ENCODE measurements around the gene C19orf25. TPM values are rescaled to one million over a fixed set of nuclear protein-coding genes. Genes with fewer than 3 reads are reported as not detected.

The C19orf25 gene
- total and polyA plus RNA-seq, 2 of the 13 experiments (the other 11 are each of a cell fraction or from before 2014, with no cell fraction given), result 14.2 to 32.4 TPM

GRCh38 chr19:1438035-1438932, 40.7 kb downstream of the C19orf25 start, which contains the start of gene RPS15 (continued):
- TF ChIP-seq ZNF556 (CRISPR knock-in tag; IDR thresholded peaks at IDR 0.05; ENCODE audit: borderline replicate concordance), result peak; percentile 88; the same call in 1 of the 2 replicates
- TF ChIP-seq ZNF83 (CRISPR knock-in tag; IDR thresholded peaks at IDR 0.05; ENCODE audit: borderline replicate concordance), result peak; percentile 79
- peak; percentile 99 for TF ChIP-seq RBFOX2 (IDR thresholded peaks at IDR 0.05; ENCODE audit: low read depth, low read length)
- TF ChIP-seq PHF5A (CRISPR knock-in tag; IDR thresholded peaks at IDR 0.05; ENCODE audit: low read depth, unreplicated experiment), result peak; percentile 80
- TF ChIP-seq KLF6 (CRISPR knock-in tag; IDR thresholded peaks at IDR 0.05), result peak; percentile 93
- peak; percentile 65 for TF ChIP-seq JUNB (CRISPR knock-in tag; IDR thresholded peaks at IDR 0.05; ENCODE audit: borderline replicate concordance)
- TF ChIP-seq, protein P1, sequence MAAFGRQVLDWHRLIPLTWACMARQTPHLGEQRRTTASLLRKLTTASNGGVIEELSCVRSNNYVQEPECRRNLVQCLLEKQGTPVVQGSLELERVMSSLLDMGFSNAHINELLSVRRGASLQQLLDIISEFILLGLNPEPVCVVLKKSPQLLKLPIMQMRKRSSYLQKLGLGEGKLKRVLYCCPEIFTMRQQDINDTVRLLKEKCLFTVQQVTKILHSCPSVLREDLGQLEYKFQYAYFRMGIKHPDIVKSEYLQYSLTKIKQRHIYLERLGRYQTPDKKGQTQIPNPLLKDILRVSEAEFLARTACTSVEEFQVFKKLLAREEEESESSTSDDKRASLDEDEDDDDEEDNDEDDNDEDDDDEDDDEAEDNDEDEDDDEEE (CRISPR knock-in tag; IDR thresholded peaks at IDR 0.05), result peak; percentile 96
- no peak for TF ChIP-seq NFRKB (IDR thresholded peaks at IDR 0.05)
- no peak for TF ChIP-seq ARNT (IDR thresholded peaks at IDR 0.05)
- TF ChIP-seq MBNL3 (CRISPR knock-in tag; conservative IDR thresholded peaks at IDR 0.05), result no peak
- TF ChIP-seq HDAC2 (CRISPR knock-in tag; IDR thresholded peaks at IDR 0.05), result peak; percentile 92
- TF ChIP-seq, protein P2, sequence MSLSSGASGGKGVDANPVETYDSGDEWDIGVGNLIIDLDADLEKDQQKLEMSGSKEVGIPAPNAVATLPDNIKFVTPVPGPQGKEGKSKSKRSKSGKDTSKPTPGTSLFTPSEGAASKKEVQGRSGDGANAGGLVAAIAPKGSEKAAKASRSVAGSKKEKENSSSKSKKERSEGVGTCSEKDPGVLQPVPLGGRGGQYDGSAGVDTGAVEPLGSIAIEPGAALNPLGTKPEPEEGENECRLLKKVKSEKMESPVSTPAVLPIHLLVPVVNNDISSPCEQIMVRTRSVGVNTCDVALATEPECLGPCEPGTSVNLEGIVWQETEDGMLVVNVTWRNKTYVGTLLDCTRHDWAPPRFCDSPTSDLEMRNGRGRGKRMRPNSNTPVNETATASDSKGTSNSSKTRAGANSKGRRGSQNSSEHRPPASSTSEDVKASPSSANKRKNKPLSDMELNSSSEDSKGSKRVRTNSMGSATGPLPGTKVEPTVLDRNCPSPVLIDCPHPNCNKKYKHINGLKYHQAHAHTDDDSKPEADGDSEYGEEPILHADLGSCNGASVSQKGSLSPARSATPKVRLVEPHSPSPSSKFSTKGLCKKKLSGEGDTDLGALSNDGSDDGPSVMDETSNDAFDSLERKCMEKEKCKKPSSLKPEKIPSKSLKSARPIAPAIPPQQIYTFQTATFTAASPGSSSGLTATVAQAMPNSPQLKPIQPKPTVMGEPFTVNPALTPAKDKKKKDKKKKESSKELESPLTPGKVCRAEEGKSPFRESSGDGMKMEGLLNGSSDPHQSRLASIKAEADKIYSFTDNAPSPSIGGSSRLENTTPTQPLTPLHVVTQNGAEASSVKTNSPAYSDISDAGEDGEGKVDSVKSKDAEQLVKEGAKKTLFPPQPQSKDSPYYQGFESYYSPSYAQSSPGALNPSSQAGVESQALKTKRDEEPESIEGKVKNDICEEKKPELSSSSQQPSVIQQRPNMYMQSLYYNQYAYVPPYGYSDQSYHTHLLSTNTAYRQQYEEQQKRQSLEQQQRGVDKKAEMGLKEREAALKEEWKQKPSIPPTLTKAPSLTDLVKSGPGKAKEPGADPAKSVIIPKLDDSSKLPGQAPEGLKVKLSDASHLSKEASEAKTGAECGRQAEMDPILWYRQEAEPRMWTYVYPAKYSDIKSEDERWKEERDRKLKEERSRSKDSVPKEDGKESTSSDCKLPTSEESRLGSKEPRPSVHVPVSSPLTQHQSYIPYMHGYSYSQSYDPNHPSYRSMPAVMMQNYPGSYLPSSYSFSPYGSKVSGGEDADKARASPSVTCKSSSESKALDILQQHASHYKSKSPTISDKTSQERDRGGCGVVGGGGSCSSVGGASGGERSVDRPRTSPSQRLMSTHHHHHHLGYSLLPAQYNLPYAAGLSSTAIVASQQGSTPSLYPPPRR (CRISPR knock-in tag; IDR thresholded peaks at IDR 0.05; ENCODE audit: borderline replicate concordance), result peak; percentile 79; the same call in 1 of the 2 replicates
- peak; percentile 96 for TF ChIP-seq ZSCAN20 (CRISPR knock-in tag; IDR thresholded peaks at IDR 0.05; ENCODE audit: borderline replicate concordance)
- peak; percentile 73; the same call in 1 of the 2 replicates for TF ChIP-seq HNRNPL (IDR thresholded peaks at IDR 0.05; ENCODE audit: low read depth, low read length)
- peak; percentile 90 for TF ChIP-seq HOXD1 (CRISPR knock-in tag; IDR thresholded peaks at IDR 0.05)
- peak; percentile 86 for TF ChIP-seq RBM22 (optimal IDR thresholded peaks at IDR 0.05; ENCODE audit: low read length)
- peak; percentile 74; the same call in 1 of the 2 replicates for TF ChIP-seq TEF (CRISPR knock-in tag; IDR thresholded peaks at IDR 0.05)
- TF ChIP-seq MED8 (CRISPR knock-in tag; IDR thresholded peaks at IDR 0.05; ENCODE audit: insufficient replicate concordance), result peak; percentile 98
- no peak for TF ChIP-seq FOXA1 (IDR thresholded peaks at IDR 0.05)
- TF ChIP-seq FOXA1 (CRISPR knock-in tag; IDR thresholded peaks at IDR 0.05), result 0 out of 2 replicates have a peak, but pooled peaks have one; percentile 2
- peak; percentile 57; the same call in 1 of the 2 replicates for TF ChIP-seq ZNF362 (CRISPR knock-in tag; IDR thresholded peaks at IDR 0.05; ENCODE audit: borderline replicate concordance)
- no peak; the same call in 1 of the 2 replicates for TF ChIP-seq ATF3 (CRISPR knock-in tag; IDR thresholded peaks at IDR 0.05)
